HG03460 (cell line): ENCODE results near the gene KCNG1.

ENCODE experiments used
- ATAC-seq: cut with Tn5 transposase; IDR thresholded peaks from one replicate; pipeline ENCODE4 v1.9.1; 2021; ENCODE audit not compliant: unreplicated experiment

KCNG1 gene

DNA sequence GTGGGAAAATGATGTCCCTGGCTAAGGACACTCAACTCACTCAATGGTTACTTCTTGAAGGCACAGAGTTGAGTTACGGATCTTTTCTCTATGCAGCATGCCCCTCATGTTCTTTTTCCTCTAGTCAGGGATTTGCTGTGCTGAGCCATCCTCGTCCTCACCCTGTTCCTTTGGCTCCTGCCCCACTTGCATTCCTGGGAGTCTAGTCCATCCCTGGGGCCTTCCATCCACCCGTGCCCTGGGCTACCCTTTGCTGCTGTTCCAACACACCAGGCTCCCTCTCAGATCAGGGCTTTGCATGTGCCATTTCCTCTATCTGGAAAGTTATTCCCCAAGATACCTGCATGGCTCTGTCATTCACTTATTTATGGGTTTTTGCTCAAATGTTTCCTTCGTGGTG, 13.3 kb upstream of the KCNG1 start:
- ATAC-seq: no peak

DNA sequence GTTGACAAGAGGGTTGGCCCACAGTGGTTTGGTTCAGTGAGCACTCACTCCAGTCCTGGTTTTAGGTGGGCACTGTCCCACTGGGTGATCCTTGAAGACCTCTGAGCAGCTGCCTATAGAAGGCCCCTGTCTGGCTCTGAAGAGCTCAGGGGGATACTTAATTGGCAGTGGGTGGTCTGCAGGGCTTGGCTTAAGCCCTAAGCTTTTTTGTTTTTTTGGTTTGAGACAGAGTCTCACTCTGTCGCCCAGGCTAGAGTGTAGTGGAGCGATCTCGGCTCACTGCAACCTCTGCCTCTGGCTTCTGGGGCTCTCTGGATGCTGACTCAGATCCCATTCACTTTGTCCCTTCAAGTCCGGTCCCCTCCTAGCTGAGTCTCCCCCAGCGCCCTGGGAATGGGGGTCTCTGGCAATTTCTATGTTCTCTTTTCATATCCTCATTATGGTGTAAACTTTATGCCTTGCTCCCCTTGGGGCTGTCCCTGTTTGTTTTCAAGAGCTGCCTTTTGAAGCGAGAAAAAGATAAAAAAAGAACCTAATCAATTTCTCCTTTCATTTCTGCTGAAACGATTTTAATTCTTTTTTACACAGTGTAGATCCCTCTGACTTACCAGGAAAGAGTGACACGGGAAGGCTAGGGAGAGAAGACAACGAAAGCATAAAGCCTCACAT, 12.2 kb upstream of the KCNG1 start:
- no peak for ATAC-seq

- ATAC-seq: no peak
Observed at GRCh38 chr20:51034476-51034875, 11.6 kb upstream of the KCNG1 start.

- ATAC-seq: no peak
Observed at GRCh38 chr20:51029963-51030920, 7.3 kb upstream of the KCNG1 start.

DNA sequence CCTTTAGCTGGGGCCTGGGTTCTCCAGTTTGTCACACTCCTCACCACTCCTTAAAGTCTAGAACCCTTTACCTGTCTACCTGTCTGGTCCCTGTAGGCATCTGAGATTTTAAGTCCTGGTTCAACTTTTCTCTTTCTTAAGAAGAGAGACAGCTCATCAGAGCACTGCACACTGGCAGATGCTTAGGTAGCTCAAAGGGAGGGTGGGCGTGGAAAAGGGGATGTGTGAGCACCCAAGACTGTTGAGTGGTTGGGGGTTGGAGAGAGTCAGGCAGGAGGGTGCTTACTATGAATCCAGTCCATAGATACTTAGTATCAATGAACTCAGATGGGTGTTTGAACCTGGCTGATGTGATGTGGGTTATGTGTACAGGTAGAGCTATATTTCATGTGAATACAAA, 6.6 kb upstream of the KCNG1 start:
- ATAC-seq: no peak

- no peak for ATAC-seq
Observed at GRCh38 chr20:51028616-51029212, 5.8 kb upstream of the KCNG1 start.

DNA sequence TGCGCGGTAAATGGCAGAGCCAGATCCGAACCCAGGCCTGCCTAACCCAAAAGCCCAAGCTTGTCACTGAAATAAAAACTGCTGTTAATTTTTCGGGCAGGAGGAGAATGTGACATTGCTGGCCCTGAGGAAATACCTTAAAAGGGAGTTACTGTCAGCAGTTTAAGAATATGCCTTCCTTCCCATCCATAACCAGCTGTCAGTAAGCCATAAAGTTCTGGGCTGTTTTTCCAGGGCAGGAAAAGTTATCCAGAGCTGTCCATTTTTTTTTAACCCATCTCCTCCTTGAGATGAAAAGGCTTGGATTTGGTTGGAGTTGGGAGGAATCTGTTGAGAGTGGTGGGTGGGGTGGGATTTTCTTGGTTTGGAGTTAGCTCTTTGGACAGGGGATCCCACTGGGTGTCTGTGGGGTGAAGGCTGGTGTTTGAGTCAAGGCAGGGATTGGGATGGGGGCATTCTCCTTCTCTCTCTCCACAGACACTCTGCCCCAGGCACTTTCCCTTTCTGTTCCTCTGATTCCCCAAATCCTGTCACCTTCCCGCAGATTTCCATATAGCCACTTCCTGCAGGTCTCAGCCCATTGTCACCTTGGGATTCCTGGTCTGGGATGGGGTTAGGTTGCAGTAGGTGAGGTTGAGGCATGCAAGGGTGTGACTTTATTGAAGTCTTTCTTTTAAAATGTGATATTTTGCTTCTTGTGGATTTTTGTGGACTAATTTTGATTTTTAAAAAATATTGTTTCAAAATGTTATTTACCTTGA, 4.3 kb upstream of the KCNG1 start:
- no peak for ATAC-seq

DNA sequence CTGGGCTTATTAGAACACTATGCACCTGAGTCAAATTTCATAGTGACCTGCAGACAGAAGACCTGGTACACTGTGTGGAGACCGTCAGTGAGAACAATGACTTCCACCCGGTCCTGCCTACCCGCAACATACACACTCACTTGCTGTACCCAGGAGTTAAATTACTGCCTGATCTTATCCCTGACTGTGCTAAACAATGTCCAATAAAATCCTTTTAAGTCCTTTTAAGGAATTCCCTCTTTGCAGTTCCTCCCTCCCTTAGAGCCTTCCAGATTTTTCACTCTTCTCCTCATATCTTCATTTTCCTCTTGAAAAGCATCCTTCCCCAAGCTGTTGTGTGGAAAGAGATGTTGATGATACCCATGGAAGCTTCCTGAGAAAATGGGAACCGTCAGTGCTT, 3.4 kb upstream of the KCNG1 start:
- ATAC-seq: no peak

DNA sequence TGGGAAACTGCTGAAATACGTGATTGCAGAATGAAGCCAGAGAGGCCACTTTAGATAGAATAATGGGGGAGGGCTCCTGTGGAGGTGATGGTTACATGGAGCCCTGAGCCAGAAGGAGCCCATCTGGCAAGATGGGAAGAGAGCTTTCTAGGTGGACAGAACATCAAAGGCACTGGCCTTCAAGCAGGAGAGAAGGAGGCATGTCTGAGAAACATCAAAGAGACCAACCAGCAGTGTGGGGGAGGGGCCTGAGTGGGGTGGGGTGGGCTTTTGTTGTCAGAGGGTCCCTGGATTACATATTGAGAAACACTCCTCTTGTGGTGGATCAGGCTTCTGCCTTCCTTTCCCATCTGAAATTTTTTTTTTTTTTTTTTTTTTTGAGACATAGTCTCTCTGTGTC, 1.9 kb upstream of the KCNG1 start:
- no peak for ATAC-seq

- ATAC-seq: no peak
Observed at GRCh38 chr20:51023617-51024155, 779 bp upstream of the KCNG1 start.

GRCh38 chr20:51022227-51022802, 592 bp downstream of the KCNG1 start:
- ATAC-seq: no peak

GRCh38 chr20:51021067-51022025, 1.6 kb downstream of the KCNG1 start:
- ATAC-seq: no peak

- ATAC-seq: no peak
Observed at GRCh38 chr20:51020657-51021056, 2.2 kb downstream of the KCNG1 start.

DNA sequence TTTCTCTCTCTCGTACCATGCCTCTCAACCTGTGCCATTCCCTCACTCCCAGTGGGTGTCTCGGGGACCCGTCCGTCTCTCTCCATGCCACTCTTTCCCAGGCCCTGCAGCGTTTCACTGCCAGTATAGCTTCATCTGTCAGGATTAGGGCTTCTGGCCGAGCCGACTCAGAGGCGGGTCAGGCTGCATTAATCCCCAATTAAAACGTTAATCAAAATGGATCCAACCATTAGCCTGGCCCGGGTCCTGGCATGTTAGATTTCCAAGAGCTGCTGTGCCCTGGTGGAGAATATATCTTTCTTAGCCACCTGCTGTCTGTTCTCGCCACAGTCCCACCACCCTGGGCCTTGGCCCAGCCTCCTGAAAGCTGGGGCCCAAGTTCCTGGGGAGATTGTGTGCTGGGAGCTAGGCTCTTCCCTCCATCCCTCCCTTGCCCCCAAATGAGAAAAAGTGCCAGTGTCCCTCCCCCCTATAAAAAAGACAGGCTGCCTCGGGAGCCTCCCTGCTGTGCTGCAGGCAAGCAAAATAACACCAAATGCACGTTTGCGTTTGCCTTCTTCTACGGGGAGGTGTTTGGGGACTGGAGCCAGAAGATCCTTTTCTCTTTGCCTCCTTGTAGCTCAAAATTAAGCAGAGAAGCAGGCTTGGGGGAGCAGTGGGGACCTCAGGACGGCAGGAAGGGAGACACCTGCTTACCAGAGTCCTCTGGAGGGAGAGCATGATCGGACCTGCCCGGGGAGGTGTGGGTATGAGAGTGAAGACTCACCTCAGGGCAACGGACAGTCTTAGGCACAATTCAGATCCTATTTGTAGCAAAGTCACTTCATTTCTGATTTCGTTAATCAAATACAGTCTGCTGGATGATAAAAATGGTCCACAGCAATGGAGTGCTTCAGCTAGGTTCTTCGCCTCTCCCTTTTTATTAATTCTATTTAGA, 3.0 kb downstream of the KCNG1 start:
- no peak for ATAC-seq

- no peak for ATAC-seq
Observed at GRCh38 chr20:51017251-51017650, 5.7 kb downstream of the KCNG1 start.

DNA sequence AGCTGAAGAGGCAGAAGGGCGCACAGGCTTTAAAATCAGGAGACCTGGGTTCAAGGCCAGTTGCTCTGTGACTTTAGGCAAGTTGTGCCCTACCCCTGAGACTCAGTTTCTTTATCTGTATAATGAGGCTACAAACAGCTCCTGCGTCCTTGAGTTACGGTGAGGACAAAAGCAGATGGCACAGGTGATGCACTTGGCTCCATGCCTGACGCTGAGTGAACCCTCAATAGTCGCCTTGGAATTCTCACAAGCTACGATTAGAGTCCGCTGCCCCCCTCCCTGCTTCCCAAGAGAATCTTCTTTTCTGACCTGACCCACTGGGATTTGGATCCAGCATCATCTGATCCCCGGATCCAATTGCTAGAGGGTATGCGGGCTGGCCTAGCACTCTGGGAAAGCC, 6.4 kb downstream of the KCNG1 start:
- no peak for ATAC-seq

- no peak for ATAC-seq
Observed at GRCh38 chr20:51014797-51015722, 7.8 kb downstream of the KCNG1 start.
